Muscle layer of colon (tissue), 2 donors: Measurements from ENCODE around the gene CNTN4.

ENCODE experiments used
- H3K27ac ChIP-seq: one replicate; pipeline ENCODE4 v1.7.0; 2013; ENCODE audit warnings: low read depth, mild to moderate bottlenecking, low read length, moderate library complexity
- H3K27me3 ChIP-seq, 2 donors: one replicate each; pipeline ENCODE4 v1.7.0; 2013; ENCODE audit warnings: low read length in 2 of 2, mild to moderate bottlenecking in 2 of 2; ENCODE audit not compliant: insufficient read depth in 2 of 2, control insufficient read depth in 1 of 2
- H3K36me3 ChIP-seq: one replicate; pipeline ENCODE4 v1.7.0; 2013; ENCODE audit warnings: mild to moderate bottlenecking, low read length; ENCODE audit not compliant: insufficient read depth
- H3K4me1 ChIP-seq: one replicate; pipeline ENCODE4 v1.7.0; 2013; ENCODE audit warnings: mild to moderate bottlenecking, low read length; ENCODE audit not compliant: insufficient read depth
- H3K4me3 ChIP-seq, 2 donors: one replicate each; pipeline ENCODE4 v1.7.0; 2013; ENCODE audit warnings: low read length in 2 of 2, low read depth in 1 of 2, mild to moderate bottlenecking in 1 of 2, moderate library complexity in 1 of 2
- H3K9ac ChIP-seq: one replicate; pipeline ENCODE4 v1.7.0; 2013; ENCODE audit warnings: low read length
- H3K9me3 ChIP-seq: one replicate; pipeline ENCODE4 v1.7.0; 2013; ENCODE audit warnings: mild to moderate bottlenecking, low read length
- donor health status: abdominal sarcoma.
- donor health status: Adenocarcinoma of cecum.

Gene CNTN4

GRCh38 chr3:2212206-2212605, 113.5 kb downstream of the CNTN4 start:
- Histone ChIP-seq H3K36me3 (no peaks in the 10 kb centered on the region), H3K27me3 (no peaks in the 10 kb centered on the region), H3K4me3 (no peak overlapping the region), H3K27ac (no peak overlapping the region), H3K4me1 (no peaks in the 10 kb centered on the region), H3K9ac (no peak overlapping the region), H3K9me3 (no peaks in the 10 kb centered on the region)

DNA sequence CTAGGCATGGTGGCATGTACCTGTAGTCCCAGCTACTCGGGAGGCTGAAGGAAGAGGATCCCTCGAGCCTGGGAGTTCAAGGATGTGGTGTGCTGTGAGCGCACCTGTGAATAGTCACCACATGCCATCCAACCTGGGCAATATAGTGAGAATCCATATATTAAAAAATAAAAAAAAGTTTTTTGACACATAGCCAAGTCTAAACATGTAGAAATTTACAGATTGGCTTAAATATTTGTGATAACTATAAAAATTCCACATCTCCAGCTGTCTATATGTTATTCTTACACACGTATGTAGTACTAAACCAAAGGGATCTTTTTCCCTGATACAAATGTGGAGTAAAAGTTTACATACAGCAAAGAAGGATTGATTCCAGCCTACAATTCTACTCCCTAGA, 119.7 kb downstream of the CNTN4 start:
- Histone ChIP-seq H3K9me3 (no peaks in the 10 kb centered on the region), H3K27ac (no peak overlapping the region), H3K36me3 (no peaks in the 10 kb centered on the region), H3K4me1 (no peaks in the 10 kb centered on the region), H3K4me3 (no peak overlapping the region), H3K27me3 (no peaks in the 10 kb centered on the region), H3K9ac (no peak overlapping the region)

GRCh38 chr3:2218816-2219215, 120.2 kb downstream of the CNTN4 start:
- H3K27me3 ChIP-seq = no peaks in the 10 kb centered on the region
- no peak overlapping the region for H3K9ac ChIP-seq
- H3K4me3 ChIP-seq = no peak overlapping the region
- H3K36me3 ChIP-seq = no peaks in the 10 kb centered on the region
- no peak overlapping the region for H3K27ac ChIP-seq
- no peaks in the 10 kb centered on the region for H3K4me1 ChIP-seq
- no peaks in the 10 kb centered on the region for H3K9me3 ChIP-seq

DNA sequence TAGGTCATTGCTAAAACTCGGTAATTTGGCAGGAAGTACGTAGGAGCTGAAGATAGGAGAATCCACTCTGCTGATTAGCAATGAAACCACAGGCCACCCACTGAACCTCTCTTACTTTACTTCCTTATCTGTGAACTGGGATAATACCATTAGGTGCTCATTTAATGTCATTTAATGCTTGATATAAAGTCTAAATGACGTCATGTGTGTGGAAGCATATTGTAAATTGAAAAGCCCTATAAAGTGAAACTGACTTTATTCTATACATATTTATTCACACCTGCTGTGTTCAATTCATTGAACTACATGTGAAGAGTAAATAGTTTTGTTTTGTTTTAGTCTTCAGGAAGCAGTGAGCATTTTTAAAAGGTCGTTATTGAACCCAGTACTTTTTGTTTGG, 137.5 kb downstream of the CNTN4 start:
- Histone ChIP-seq H3K36me3 (no peaks in the 10 kb centered on the region), H3K4me1 (no peaks in the 10 kb centered on the region)

DNA sequence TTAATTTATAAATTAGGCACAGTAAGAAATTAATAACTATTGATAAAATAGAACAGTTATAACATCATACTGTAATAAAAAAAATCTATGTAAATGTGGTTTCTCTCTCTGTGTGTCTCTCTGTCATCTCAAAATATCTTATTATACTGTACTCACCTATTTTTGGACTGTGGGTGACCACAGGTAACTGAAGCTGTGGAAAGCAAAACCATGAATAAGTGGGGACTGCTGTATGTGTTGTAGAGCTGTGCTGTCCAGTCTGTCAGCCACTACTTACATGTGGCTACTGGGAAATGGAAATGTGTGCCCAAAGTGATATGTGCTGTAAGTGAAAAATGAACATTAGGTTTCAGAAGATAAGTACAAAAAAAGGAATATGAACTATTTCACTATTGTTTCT, 145.5 kb downstream of the CNTN4 start:
- no peaks in the 10 kb centered on the region for H3K36me3 ChIP-seq
- no peaks in the 10 kb centered on the region for H3K9me3 ChIP-seq
- H3K27ac ChIP-seq = no peak overlapping the region
- H3K4me3 ChIP-seq = no peak overlapping the region
- no peaks in the 10 kb centered on the region for H3K4me1 ChIP-seq
- no peaks in the 10 kb centered on the region for H3K27me3 ChIP-seq
- H3K9ac ChIP-seq = no peak overlapping the region

More for the DNA sequence above, 137.5 kb downstream of the CNTN4 start:
- no peaks in the 10 kb centered on the region for H3K9me3 ChIP-seq
- H3K4me3 ChIP-seq = no peak overlapping the region
- H3K27ac ChIP-seq = no peak overlapping the region
- H3K9ac ChIP-seq = no peak overlapping the region
- H3K27me3 ChIP-seq = no peaks in the 10 kb centered on the region

GRCh38 chr3:2246873-2247648, 148.4 kb downstream of the CNTN4 start:
- H3K27ac ChIP-seq = no peak overlapping the region
- H3K36me3 ChIP-seq = no peaks in the 10 kb centered on the region
- H3K4me3 ChIP-seq = no peak overlapping the region
- no peaks in the 10 kb centered on the region for H3K27me3 ChIP-seq
- no peaks in the 10 kb centered on the region for H3K9me3 ChIP-seq
- H3K4me1 ChIP-seq = no peaks in the 10 kb centered on the region
- H3K9ac ChIP-seq = no peak overlapping the region

DNA sequence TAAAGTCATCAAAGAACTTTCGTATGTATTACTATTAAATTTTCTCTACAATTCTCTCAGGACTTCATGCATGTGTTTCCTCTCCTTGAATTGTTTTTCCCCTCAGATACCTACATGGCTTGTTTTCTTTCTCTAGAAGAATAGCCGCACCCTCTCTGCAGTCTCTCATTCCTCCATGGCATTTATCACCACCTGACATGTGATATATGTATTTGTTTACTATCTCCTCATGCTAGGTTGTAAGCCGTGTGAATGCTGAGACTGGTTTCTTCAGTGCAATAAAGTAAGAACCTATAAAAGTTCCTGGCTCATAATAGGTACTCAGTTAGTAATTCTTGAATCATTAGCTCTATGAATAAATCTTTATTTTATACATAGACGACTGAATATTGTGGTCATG, 149.2 kb downstream of the CNTN4 start:
- H3K4me1 ChIP-seq = no peaks in the 10 kb centered on the region
- H3K9ac ChIP-seq = no peak overlapping the region
- no peak overlapping the region for H3K4me3 ChIP-seq

DNA sequence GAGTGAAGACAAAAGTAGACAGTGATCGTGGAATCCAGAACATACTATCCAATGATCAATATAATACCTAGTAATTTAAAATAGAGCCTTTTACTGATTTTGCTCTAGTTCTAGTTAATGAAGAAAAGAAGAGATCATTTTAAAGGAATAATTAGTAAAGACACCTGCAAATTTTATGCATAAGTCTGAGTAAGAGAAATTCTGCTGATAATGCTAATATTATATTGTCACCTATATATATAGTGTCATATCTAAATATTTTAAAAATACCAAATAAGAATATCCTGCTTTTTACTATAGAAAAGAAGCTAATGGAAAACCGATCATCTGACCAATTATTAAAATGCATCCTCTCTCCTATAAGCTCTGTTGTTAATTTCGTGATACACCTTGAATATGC, 152.1 kb downstream of the CNTN4 start:
- no peaks in the 10 kb centered on the region for H3K36me3 ChIP-seq
- H3K9ac ChIP-seq = no peak overlapping the region
- no peak overlapping the region for H3K27ac ChIP-seq
- H3K4me1 ChIP-seq = no peaks in the 10 kb centered on the region
- H3K9me3 ChIP-seq = no peaks in the 10 kb centered on the region
- no peaks in the 10 kb centered on the region for H3K27me3 ChIP-seq
- H3K4me3 ChIP-seq = no peak overlapping the region

More for the DNA sequence above, 149.2 kb downstream of the CNTN4 start:
- H3K27ac ChIP-seq = no peak overlapping the region
- H3K36me3 ChIP-seq = no peaks in the 10 kb centered on the region
- H3K9me3 ChIP-seq = no peaks in the 10 kb centered on the region
- no peaks in the 10 kb centered on the region for H3K27me3 ChIP-seq

DNA sequence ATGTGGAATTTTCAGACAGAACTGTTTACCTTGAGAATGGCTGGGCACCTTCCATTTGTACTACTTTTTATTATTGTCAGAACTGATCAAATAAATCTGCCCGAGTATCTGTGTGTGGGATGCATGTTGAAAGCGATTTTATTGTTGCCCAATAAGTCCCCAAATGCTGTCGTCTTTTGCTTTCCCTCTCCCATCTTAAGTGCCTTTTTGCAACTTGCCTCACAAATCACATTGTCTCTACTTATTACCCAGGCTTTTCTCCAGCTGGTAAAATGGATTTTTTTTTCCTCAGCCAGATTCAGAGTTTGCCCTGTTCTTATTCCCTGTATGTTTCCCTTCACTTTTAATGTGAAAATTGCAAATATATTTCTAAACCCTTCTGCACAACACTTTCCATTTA, 163.1 kb downstream of the CNTN4 start:
- no peaks in the 10 kb centered on the region for H3K27me3 ChIP-seq
- H3K9ac ChIP-seq = no peak overlapping the region
- no peak overlapping the region for H3K4me3 ChIP-seq
- H3K9me3 ChIP-seq = no peaks in the 10 kb centered on the region
- H3K27ac ChIP-seq = no peak overlapping the region
- H3K4me1 ChIP-seq = no peaks in the 10 kb centered on the region
- H3K36me3 ChIP-seq = no peaks in the 10 kb centered on the region

GRCh38 chr3:2262204-2262603, 163.5 kb downstream of the CNTN4 start:
- Histone ChIP-seq H3K36me3 (no peaks in the 10 kb centered on the region), H3K4me1 (no peaks in the 10 kb centered on the region), H3K9ac (no peak overlapping the region), H3K27ac (no peak overlapping the region), H3K4me3 (no peak overlapping the region), H3K9me3 (no peaks in the 10 kb centered on the region), H3K27me3 (no peaks in the 10 kb centered on the region)

DNA sequence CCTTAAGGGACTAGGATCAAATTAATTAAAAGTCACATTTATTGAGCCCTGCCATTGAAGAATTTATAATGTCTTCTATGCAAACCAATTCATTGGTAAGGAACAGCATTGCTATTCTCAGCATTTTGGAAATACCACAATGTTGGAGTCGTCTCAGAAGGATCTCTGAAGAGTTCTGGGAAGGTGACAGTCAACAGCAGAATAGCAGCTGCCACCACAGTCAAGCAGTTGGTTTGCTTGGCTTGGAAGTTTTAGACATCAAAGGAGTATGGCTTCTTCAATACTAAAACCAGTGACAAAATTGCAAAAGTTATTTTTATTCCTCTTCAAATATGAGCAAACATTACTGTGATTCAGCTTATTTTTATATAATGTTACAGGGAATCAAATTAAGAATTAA, 167.9 kb downstream of the CNTN4 start:
- Histone ChIP-seq H3K9ac (no peak overlapping the region), H3K4me3 (no peak overlapping the region), H3K9me3 (no peaks in the 10 kb centered on the region), H3K27me3 (no peaks in the 10 kb centered on the region), H3K27ac (no peak overlapping the region), H3K36me3 (no peaks in the 10 kb centered on the region), H3K4me1 (no peaks in the 10 kb centered on the region)

GRCh38 chr3:2268779-2269178, 170.1 kb downstream of the CNTN4 start:
- Histone ChIP-seq H3K36me3 (no peaks in the 10 kb centered on the region), H3K4me1 (no peaks in the 10 kb centered on the region), H3K27me3 (no peaks in the 10 kb centered on the region), H3K4me3 (no peak overlapping the region), H3K9me3 (no peaks in the 10 kb centered on the region), H3K27ac (no peak overlapping the region), H3K9ac (no peak overlapping the region)
